Upper lobe of left lung (tissue), 4 donors: ENCODE data around the gene MMP21.

Experiments used
- EP300 ChIP-seq, 4 donors: sonication (generic); formaldehyde crosslinking; IDR thresholded peaks; one replicate each; pipeline ENCODE4 v1.5.1; 2017; ENCODE audit warnings: antibody characterized with exemption in 4 of 4, control low read depth in 2 of 4
- POLR2A ChIP-seq, 4 donors: fragments of 450-650 bp; IDR thresholded peaks; one replicate each; pipeline ENCODE4 v1.5.1; 2016 to 2017; ENCODE audit warnings: antibody characterized with exemption in 4 of 4, mild to moderate bottlenecking in 2 of 4
- TF ChIP-seq, protein P1 (sequence below), 6 experiments: fragments of 450-650 bp in 4 of 6; fragments of 200-600 bp in 2 of 6; sonication (generic) in 2 of 6; IDR thresholded peaks; one replicate each; pipeline ENCODE4 v1.5.1; 2016 to 2019; ENCODE audit warnings: antibody characterized with exemption in 6 of 6

- TF ChIP-seq EP300 (IDR thresholded peaks at IDR 0.05), result no peak
- TF ChIP-seq, protein P1, sequence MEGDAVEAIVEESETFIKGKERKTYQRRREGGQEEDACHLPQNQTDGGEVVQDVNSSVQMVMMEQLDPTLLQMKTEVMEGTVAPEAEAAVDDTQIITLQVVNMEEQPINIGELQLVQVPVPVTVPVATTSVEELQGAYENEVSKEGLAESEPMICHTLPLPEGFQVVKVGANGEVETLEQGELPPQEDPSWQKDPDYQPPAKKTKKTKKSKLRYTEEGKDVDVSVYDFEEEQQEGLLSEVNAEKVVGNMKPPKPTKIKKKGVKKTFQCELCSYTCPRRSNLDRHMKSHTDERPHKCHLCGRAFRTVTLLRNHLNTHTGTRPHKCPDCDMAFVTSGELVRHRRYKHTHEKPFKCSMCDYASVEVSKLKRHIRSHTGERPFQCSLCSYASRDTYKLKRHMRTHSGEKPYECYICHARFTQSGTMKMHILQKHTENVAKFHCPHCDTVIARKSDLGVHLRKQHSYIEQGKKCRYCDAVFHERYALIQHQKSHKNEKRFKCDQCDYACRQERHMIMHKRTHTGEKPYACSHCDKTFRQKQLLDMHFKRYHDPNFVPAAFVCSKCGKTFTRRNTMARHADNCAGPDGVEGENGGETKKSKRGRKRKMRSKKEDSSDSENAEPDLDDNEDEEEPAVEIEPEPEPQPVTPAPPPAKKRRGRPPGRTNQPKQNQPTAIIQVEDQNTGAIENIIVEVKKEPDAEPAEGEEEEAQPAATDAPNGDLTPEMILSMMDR (IDR thresholded peaks at IDR 0.05), result no peak
- TF ChIP-seq POLR2A (IDR thresholded peaks at IDR 0.05), result no peak
These were observed 2.2 kb upstream of the MMP21 start for GRCh38 chr10:125777806-125778205.
